Measurements from ENCODE around the gene GOLPH3.
"Not testable (repeated sequence)": the region's sequence is repeated elsewhere in the genome, so short reads cannot be mapped to it uniquely, and the experiment has no call there.

GOLPH3 gene

GRCh38 chr5:32132757-32133156, 41.4 kb downstream of the GOLPH3 start:
- no peak for DNase-seq

DNA sequence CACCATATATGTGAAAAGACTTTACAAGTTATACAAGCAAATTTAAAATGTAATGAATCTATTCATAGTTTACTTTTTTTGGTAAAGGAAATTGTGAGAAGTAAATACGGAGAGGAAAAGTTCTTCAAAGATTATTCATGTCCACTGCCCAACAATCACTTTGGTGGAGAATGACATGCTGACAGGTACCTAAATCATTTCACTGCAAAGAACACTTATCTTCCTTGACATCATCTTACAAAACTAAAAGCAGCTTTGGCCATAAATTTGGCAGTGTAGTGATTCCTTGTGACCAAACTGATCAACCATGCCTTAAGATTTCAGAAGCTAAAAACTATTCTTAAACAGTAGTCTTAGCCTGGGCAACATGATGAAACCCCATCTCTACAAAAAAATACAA, 42.5 kb downstream of the GOLPH3 start:
- DNase-seq = no peak

- no peak for DNase-seq
These were observed 43.3 kb downstream of the GOLPH3 start for GRCh38 chr5:32130865-32131264.

GRCh38 chr5:32129074-32129598, 45.0 kb downstream of the GOLPH3 start:
- DNase-seq = no peak

DNA sequence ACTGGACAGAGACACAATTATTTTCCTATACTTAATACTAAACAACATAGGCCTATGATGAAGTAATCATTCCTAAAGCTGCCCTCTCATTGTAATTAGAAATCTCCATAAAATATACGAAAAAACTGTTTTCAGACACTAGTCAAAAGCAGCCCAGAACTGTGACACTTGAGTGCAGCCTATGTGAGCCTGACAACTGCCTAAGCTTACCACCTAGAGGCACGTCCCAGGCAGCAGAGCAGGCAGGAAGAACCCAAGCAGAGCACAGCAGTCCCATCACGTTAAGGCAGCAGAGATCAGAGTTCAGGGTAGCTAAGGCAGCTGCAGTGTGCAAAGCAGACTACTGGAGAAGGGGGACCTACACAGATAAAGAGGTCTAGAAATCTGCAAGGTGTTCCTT, 46.4 kb downstream of the GOLPH3 start:
- no peak for DNase-seq

DNA sequence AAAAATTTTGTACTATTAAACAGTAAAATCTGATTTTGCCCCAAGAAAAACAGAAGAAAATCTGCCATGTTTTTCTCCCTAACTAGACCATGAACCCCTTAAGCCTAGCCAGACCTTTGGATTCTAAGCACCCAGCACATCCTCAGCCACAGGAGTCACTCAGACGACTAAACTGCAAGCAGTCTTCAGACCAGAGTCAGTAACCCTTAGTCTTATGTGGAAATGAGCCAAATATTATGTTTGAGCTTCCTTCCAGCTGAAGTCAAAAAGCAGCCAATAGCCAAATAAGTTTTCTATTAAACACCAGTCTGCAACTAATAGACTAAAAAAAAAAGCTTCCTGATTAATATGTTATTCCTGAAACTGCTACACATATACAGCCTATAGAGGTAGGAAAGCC, 47.4 kb downstream of the GOLPH3 start:
- no peak for DNase-seq

- DNase-seq = no peak
These were observed 50.0 kb downstream of the GOLPH3 start for GRCh38 chr5:32123889-32124676.

DNA sequence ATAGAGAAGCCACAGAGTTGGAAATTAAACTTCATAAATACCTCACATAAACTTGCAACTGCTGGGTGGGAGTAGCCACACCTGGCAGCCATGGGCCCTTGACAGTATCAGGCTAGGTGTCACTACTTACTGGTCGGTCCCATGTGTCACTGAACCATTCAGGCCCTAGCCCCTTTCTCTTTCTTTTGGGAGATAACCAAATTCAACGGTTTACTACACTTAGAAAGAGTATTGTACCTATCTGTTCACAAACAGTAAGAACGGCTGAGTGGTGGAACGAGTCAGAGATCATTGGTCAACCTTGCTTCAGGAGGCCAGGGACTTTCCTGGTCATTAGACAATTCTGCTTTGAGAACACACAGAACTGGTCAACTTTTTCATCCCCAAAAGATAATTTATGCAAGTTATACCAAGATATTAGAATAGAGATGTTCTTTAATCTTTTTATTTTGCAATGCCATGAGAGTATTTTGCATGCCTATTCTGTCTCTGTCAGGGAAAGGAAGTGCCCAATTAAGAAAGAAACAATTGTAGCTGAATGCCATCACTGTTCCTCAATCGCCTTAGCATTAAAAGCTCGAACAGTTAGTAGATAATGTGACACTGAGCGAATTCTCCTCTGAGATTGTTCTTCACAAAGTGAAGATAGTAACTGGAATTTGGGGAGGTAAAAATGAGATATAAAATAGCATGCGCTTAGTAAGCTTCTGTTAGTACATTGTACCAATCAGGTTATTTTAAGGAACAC, 50.9 kb downstream of the GOLPH3 start:
- DNase-seq = no peak

DNA sequence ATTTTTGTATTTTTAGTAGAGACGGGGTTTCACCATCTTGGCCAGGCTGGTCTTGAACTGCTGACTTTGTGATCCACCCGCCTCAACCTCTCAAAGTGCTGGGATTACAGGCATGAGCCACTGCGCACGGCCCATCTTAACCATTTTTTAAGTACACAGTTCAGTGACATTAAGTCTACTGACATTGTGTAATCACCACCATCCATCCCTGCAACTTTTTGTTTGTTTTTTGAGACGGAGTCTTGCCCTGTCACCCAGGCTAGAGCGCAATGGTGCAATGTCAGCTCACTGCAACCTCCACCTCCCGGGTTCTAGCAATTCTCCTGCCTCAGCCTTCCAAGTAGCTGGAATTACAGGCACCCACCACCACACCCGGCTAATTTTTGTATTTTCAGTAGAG, 55.2 kb downstream of the GOLPH3 start:
- not testable (repeated sequence) for DNase-seq

- DNase-seq = no peak
These were observed 57.4 kb downstream of the GOLPH3 start for GRCh38 chr5:32116574-32117313.

DNA sequence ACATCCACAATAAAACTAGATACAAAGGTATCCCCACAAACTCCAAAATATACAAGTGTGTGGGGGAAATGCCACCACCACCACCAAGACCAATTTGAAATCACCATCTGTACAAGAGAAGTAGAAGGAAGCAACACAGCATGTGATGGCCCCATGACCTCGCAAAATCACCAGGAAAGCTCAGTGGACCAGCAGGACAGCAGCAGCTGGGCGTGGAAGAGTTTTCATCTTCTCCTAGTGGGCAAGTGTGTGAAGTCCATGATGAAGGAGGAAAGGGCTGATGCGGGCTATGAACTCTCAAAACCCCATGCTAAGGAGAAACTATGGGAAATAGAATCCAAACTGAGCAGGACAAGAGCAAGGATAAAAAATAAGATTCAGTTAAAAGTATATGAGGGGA, 58.1 kb downstream of the GOLPH3 start:
- no peak for DNase-seq

- DNase-seq = no peak
These were observed 63.9 kb downstream of the GOLPH3 start for GRCh38 chr5:32110111-32110696.

- no peak for DNase-seq
These were observed 64.9 kb downstream of the GOLPH3 start for GRCh38 chr5:32109236-32109635.

DNA sequence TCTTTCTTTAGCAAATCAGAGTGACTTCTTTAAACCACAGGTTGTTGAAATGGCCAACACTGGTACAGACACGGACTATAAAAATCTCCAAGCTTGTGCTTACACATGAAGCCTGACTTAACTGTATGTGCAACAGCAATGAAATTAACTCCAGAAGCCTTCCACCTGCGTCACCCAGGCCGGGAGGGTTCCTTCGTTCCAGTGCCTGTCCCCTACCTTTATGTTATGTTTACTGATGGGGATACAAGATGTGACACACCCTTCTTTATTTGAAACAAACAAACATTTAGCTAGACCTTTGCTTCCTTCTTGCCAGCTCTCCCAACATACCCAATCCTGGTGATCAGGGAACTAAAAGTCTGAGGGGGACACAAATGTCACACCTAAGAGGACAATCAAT, 66.0 kb downstream of the GOLPH3 start:
- no peak for DNase-seq

DNA sequence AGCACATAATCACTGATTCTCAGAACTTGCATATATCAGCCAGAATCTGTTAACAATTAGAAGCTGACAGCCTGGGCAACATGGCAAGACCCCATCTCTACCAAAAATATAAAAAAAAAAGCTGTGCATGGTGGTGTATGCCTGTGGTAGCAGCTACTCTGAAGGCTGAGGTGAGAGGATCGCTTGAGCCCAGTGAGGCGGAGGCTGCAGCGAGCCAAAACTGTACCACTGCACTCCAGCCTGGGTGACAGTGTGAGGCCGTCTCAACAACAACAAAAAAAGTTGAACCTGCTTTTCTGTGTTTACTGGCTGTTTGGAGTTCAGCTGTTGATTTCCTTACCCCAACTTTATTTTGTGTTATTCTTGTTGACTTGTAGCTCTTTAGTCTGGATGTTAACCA, 66.8 kb downstream of the GOLPH3 start:
- DNase-seq = no peak

GRCh38 chr5:32103521-32103920, 70.6 kb downstream of the GOLPH3 start:
- no peak for DNase-seq

GRCh38 chr5:32102254-32102986, 71.7 kb downstream of the GOLPH3 start:
- no peak for DNase-seq

GRCh38 chr5:32100691-32101302, 73.3 kb downstream of the GOLPH3 start:
- DNase-seq = no peak

DNA sequence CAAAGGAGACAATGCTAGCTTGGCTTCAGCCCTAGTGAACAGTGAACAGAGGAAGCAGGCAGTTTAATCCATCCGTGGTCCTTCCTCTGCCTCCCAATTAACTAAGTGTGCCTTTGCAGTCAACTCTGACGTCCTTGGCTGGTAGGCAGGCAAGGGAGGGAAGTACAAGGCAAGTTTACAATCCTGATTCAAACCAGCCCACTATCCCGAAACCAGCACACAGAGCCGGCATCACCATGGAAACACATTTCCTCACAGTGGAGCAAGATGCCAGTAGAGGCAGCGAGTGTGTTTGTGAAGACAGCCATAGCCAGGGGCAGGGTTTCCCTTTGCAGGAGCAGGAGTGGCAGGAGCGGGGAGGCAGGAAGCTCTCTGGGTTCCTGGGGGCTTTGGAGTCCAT, 73.9 kb downstream of the GOLPH3 start:
- DNase-seq = no peak

DNA sequence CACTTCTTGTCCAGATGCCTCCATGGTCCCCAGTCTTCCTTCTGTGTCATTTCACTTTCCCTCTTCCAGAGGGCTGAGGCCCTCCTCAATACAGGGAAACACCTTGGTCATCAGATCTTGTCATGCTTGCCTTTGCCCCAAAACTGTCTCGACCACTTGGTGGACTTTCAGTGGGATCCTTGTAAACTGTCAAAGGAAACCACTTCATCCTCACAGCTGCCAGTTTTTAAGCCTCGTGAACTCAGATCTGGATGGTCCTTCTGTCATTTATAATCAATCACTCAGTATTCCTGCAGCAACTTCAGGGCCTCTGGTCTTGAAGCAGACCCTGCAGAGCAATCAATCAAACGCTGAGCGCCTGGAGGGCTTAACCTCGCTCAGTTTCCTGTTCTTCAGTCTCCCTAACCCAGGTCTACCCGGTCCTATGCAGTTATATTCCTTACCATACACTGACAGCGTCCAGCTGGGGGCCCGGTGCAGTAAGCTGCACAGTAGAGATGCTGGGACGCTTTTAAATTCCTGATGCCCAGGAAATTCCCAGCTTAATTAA, 74.6 kb downstream of the GOLPH3 start:
- no peak for DNase-seq

DNA sequence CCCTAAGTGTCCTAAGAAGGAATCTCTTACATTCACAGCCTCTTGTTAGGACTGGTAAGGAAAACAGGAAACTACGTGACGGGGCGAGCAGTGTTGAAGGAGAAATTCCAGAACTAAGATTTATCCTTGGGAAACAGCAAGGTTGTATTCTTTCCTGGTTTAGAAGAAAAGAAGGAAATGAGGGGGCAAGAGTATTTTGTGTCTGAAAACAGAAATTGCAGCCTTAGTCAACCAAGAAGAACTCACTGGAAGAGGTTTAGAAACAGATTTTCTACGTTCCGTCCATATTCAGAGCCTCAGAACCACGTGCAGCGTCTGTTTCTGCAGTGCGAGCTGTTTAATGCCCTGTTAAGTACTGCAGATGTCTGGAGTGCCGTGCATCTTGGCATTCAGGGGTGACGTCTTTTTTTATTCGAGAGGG, 75.2 kb downstream of the GOLPH3 start:
- DNase-seq = no peak

DNA sequence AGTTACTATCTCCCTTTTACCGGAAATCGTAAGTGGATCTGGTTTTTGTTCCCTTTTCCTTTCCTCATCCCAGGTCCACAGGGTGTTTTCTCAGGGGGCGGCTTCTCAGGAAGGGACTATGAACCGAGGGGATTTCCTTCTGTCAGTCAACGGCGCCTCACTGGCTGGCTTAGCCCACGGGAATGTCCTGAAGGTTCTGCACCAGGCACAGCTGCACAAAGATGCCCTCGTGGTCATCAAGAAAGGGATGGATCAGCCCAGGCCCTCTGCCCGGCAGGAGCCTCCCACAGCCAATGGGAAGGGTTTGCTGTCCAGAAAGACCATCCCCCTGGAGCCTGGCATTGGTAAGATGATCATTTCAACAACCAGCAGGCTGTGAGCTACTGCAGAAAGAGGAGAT, 75.8 kb downstream of the GOLPH3 start:
- DNase-seq = no peak
